ENCODE results near the gene PARVA. TPM values are rescaled to one million over a fixed set of nuclear protein-coding genes. Genes with fewer than 3 reads are reported as not detected.

Gene PARVA
- total and polyA plus RNA-seq, 3 donors from 2014 or later = 18.7 to 23.7 (median 23.6) TPM

GRCh38 chr11:12543596-12544415 lies 166.4 kb downstream of the PARVA start:
- intact Hi-C loops (cut with DNase I; ENCODE audit: low total_unique reads) = no loop called here
- DNase-seq = no peak
- TF ChIP-seq, protein P1, sequence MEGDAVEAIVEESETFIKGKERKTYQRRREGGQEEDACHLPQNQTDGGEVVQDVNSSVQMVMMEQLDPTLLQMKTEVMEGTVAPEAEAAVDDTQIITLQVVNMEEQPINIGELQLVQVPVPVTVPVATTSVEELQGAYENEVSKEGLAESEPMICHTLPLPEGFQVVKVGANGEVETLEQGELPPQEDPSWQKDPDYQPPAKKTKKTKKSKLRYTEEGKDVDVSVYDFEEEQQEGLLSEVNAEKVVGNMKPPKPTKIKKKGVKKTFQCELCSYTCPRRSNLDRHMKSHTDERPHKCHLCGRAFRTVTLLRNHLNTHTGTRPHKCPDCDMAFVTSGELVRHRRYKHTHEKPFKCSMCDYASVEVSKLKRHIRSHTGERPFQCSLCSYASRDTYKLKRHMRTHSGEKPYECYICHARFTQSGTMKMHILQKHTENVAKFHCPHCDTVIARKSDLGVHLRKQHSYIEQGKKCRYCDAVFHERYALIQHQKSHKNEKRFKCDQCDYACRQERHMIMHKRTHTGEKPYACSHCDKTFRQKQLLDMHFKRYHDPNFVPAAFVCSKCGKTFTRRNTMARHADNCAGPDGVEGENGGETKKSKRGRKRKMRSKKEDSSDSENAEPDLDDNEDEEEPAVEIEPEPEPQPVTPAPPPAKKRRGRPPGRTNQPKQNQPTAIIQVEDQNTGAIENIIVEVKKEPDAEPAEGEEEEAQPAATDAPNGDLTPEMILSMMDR (IDR thresholded peaks at IDR 0.05) = no peak
- TF ChIP-seq POLR2A (IDR thresholded peaks at IDR 0.05) = no peak
- Histone ChIP-seq H3K36me3 (ENCODE audit: low read depth, missing control alignments) (no peaks in the 10 kb centered on the region), H3K4me3 (no peak overlapping the region), H3K27me3 (no peaks in the 10 kb centered on the region), H3K9me3 (no peaks in the 10 kb centered on the region), H3K27ac (no peak overlapping the region), H3K4me1 (peaks cover 7% of the 10 kb centered on the region)
- WGBS, 2 donors = 86 to 87% methylated on average over 9 of the region's 9 CpGs

- DNase-seq = no peak
- TF ChIP-seq, protein P1 (IDR thresholded peaks at IDR 0.05) = no peak
- no peak for TF ChIP-seq POLR2A (IDR thresholded peaks at IDR 0.05)
- H3K27ac ChIP-seq = no peak overlapping the region
- peaks cover 7% of the 10 kb centered on the region for H3K4me1 ChIP-seq
- H3K4me3 ChIP-seq = no peak overlapping the region
- WGBS, 2 donors = 92 to 94% methylated on average over 13 of the region's 13 CpGs
- H3K36me3 ChIP-seq (ENCODE audit: low read depth, missing control alignments) = no peaks in the 10 kb centered on the region
- no peaks in the 10 kb centered on the region for H3K9me3 ChIP-seq
- intact Hi-C loops (cut with DNase I; ENCODE audit: low total_unique reads) = no loop called here
- H3K27me3 ChIP-seq = no peaks in the 10 kb centered on the region
These were observed 167.8 kb downstream of the PARVA start for GRCh38 chr11:12544986-12545775.

DNA sequence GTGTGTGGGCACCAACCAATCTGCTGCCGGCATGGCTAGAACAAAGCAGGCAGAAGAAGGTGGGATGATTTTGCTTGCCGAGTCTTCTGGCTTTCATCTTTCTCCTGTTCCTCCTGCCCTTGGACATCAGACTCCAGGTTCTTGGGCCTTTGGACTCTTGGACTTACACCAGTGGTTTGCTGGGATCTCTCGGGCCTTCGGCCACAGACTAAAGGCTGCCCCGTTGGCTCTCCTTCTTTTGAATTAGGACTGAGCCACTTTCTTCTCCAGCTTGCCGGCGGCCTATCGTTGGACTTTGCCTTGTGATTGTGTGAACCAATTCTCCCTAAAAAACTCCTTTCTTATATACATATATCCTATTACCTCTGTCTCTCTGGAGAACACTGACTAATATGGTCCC lies 168.8 kb downstream of the PARVA start:
- H3K4me3 ChIP-seq = no peak overlapping the region
- no peaks in the 10 kb centered on the region for H3K9me3 ChIP-seq
- intact Hi-C loops (cut with DNase I; ENCODE audit: low total_unique reads) = no loop called here
- no peaks in the 10 kb centered on the region for H3K27me3 ChIP-seq
- H3K36me3 ChIP-seq (ENCODE audit: low read depth, missing control alignments) = no peaks in the 10 kb centered on the region
- TF ChIP-seq, protein P1 (IDR thresholded peaks at IDR 0.05) = no peak
- no peak for DNase-seq
- WGBS, 2 donors = 96 to 99% methylated on average over 8 of the region's 8 CpGs
- no peak overlapping the region for H3K27ac ChIP-seq
- no peaks in the 10 kb centered on the region for H3K4me1 ChIP-seq

GRCh38 chr11:12546660-12547059 lies 169.3 kb downstream of the PARVA start:
- intact Hi-C loops (cut with DNase I; ENCODE audit: low total_unique reads) = no loop called here
- TF ChIP-seq, protein P1 (IDR thresholded peaks at IDR 0.05) = no peak
- no peak for TF ChIP-seq POLR2A (IDR thresholded peaks at IDR 0.05)
- Histone ChIP-seq H3K36me3 (ENCODE audit: low read depth, missing control alignments) (no peaks in the 10 kb centered on the region), H3K4me3 (no peak overlapping the region), H3K27me3 (no peaks in the 10 kb centered on the region), H3K4me1 (no peaks in the 10 kb centered on the region), H3K9me3 (no peaks in the 10 kb centered on the region), H3K27ac (no peak overlapping the region)
- no peak for DNase-seq
- 91 to 94% methylated on average over 5 of the region's 5 CpGs for WGBS, 2 donors
